GM12873 (cell line): ENCODE measurements around the gene ARFGAP1.

Source experiments
- CTCF ChIP-seq: IDR thresholded peaks from 2 replicates; pipeline ENCODE4 v1.5.1; 2012; ENCODE audit warnings: low read depth, mild to moderate bottlenecking, moderate library complexity, low read length, control low read depth; ENCODE audit not compliant: insufficient read depth; ENCODE audit errors: missing control alignments

ARFGAP1 gene

GRCh38 chr20:63330084-63330760, 57.6 kb downstream of the ARFGAP1 start:
- TF ChIP-seq CTCF: no peak

DNA sequence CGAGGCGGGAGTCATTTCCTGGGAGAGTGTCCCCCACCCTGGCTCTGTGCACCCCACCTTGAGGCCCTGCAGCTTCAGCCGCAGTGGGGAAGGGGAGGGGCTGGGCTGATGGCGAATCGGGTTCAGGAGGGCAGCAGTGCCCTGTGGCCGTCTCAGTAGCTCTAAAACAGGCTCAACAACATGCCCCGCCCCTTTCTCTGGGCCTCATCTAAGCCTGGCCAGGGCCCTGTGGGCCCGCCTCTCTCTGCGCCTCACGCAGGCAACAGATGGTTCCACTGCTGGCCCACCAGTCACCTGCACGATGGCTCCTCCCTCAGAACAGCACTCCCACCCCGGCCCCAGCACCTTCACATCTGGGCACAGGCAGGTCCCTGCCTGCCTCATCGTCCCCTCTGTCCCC, 58.3 kb downstream of the ARFGAP1 start:
- TF ChIP-seq CTCF: no peak

DNA sequence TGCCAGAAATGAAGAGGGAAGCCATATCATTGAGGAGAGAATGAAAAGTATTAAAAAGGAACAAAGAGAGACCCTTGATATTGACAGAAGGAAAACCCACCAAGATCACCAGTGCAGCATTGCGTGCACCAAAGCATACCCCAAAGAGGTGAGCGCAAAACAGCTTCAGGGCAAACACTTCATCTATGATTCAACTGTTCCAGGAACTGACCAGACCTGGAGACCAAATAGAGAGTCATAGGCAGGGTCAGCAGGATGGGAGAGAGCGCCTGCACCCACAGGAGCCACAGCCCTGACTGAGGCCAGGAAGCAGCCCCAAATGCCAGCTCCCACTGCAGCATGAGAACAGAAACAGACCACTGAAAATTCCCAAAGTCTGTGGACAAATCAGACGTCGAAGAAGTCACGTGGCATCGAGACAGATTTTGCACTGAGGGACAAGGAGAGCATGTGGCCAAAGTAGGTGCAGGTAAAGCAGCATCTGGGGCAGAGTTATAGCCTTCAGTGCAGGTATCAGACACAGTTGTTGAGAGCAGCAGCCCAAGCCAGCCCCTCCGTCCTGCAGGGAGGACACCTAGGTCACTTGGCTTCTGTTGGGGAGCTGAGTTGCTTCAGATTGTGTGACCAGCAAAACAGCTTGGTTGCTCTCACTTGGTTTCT, 59.3 kb downstream of the ARFGAP1 start:
- TF ChIP-seq CTCF: no peak

- no peak for TF ChIP-seq CTCF
Measured at GRCh38 chr20:63332488-63333240, 60.1 kb downstream of the ARFGAP1 start.

GRCh38 chr20:63333241-63333836, 60.7 kb downstream of the ARFGAP1 start:
- TF ChIP-seq CTCF: no peak

DNA sequence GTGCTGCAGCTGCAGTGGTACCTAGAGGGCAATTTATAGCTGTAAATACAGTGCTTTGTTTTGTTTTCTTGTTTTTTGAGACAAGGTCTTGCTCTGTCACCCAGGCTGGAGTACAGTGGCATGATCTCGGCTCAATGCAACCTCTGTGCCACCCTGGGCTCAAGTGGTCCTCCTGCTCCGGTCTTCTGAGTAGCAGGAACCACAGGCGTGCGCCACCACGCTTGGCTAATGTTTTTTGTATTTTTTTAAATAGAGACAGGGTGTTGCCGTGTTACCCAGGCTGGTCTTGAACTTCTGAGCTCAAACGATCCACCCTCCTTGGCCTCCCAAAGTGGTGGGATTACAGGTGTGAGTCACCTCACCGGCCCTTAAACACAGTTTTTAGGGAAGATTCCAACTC, 61.7 kb downstream of the ARFGAP1 start:
- TF ChIP-seq CTCF: no peak

DNA sequence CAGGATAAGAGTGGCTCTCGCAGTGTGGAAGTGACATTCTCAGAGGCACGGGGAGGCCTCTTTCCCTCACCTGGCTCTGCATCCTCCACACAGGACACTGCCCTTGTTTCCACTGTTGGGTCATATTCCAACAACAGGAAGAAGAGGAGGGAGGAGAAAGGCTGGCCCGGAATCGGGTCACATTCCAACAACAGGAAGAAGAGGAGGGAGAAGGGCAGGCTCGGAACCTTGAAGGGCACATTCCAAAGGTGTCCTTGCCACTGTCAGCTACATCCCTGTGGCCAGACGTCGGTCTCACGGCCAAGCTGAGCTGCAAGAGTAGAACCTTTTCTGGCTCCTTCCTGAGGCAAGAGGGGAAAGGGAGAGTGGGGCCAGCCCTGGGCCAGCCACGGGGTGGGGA, 63.1 kb downstream of the ARFGAP1 start:
- no peak for TF ChIP-seq CTCF
